HS-5 (cell line): ENCODE data around the gene DPPA3.
"Not testable (repeated sequence)": the region's sequence is repeated elsewhere in the genome, so short reads cannot be mapped to it uniquely, and the experiment has no call there.

Source experiments
- DNase-seq: peaks from one replicate; pipeline ENCODE4 v3.0.0-alpha.2; 2012; ENCODE audit warnings: low read depth

DPPA3 gene

GRCh38 chr12:7730984-7731383, 19.8 kb downstream of the DPPA3 start:
- not testable (repeated sequence) for DNase-seq

- no peak for DNase-seq
Observed at GRCh38 chr12:7731486-7731885, 20.3 kb downstream of the DPPA3 start.

GRCh38 chr12:7732993-7733392, 21.8 kb downstream of the DPPA3 start:
- DNase-seq: no peak

DNA sequence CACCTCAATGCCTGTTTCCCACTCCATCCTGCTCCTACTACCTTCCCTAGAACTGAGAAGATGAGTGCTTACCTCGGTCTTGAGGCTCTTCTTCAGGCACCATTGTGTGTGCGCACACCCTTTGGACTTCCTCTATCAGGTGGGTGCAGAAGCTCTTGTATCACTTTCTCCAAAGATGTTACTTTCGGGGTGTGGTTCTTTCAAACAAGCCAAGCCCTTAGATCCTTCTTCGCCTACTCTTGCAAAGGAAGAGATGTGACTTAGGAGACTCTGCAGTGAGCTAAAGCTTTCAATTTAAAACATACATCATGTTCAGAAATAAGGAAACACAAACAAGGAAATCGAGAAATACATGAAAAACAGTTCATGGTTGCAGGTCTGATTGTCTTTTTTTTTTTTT, 36.0 kb downstream of the DPPA3 start, which contains the start of gene CLEC4C:
CLEC4C (minus strand) TSS at position 130 of the 400 bp plus-strand sequence; CDS start at position 103, 27 bp downstream.
- no peak for DNase-seq

- no peak for DNase-seq
Observed at GRCh38 chr12:7748852-7749251, 37.6 kb downstream of the DPPA3 start.

DNA sequence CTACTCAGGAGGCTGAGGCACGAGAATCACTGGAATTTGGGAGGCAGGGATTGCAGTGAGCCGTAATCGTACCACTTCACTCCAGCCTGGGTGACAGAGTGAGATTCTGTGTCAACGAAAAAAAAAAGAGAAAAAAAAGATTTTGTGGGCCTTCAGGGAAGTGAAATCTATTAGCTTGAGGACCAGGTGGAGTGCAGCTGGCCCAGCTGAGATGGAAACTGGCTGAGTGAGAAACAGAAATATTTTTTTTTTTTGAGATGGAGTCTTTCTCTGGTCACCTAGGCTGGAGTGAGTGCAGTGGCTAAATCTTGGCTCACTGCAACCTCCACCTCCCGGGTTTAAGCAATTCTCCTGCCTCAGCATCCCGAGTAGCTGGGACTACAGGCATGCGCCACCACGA, 38.2 kb downstream of the DPPA3 start:
- no peak for DNase-seq

- no peak for DNase-seq
Observed at GRCh38 chr12:7750350-7750749, 39.1 kb downstream of the DPPA3 start.

- DNase-seq: no peak
Observed at GRCh38 chr12:7751394-7751793, 40.2 kb downstream of the DPPA3 start.

DNA sequence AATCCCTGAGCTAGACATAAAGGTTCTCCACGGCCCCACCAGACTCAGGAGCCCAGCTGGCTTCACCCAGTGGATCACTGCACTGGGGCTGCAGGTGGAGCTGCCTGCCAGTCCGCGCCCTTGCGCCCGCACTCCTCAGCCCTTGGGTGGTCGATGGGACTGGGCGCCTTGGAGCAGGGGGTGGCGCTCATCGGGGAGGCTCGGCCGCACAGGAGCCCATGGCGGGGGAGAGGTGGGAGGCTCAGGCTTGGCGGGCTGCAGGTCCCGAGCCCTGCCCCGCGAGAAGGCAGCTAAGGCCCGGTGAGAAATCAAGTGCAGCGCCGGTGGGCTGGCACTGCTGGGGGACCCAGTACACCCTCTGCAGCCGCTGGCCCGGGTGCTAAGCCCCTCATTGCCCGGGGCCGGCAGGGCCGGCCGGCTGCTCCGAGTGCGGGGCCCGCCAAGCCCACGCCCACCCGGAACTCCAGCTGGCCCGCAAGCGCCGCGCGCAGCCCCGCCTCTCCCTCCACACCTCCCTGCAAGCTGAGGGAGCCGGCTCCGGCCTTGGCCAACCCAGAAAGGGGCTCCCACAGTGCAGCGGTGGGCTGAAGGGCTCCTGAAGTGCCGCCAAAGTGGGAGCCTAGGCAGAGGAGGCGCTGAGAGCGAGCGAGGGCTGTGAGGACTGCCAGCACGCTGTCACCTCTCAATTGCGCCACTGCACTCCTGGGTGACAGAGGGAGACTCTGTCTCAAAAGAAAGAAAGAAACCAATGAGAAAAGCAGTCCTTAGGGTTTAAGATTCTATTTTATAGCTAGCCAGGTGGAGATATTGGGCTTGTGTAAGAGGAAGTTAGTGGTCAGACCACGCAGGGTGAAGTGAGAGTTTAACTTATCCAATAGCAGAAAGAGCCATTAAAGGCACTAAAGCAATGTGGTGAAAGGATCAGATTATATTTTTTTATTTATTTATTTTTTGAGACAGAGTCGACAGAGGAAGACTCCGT, 41.0 kb downstream of the DPPA3 start:
- DNase-seq: not testable (repeated sequence)

GRCh38 chr12:7755668-7756067, 44.4 kb downstream of the DPPA3 start:
- not testable (repeated sequence) for DNase-seq

- DNase-seq: no peak
Observed at GRCh38 chr12:7756993-7757392, 45.8 kb downstream of the DPPA3 start.

DNA sequence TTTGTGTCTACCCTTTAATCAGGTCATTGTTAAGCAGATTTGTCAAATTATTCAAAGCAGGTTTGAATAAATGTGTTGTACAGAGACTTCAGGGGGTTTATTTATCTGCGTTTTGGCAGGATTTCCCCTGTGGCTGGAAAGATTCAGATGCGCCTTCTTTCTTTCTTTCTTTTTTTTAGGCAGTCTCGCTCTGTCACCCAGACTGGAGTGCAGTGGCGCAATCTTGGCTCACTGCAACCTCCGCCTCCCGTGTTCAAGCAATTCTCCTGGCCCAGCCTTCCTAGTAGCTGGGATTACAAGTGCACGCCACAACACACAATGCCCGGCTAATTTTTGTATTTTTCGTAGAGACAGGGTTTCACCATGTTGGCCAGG, 47.5 kb downstream of the DPPA3 start:
- DNase-seq: no peak
